Globus pallidus (tissue), 1 donor: Measurements from ENCODE around the gene TLX2.
A peak's percentile ranks its signal among the peaks of the same experiment; 100 is the strongest.

ENCODE experiments used
- DNase-seq: peaks from one replicate; pipeline ENCODE4 v3.0.0-alpha.2; 2015; ENCODE audit warnings: low spot score

TLX2 gene

GRCh38 chr2:74511104-74511989, 2.9 kb upstream of the TLX2 start:
- no peak for DNase-seq

- no peak for DNase-seq
These were observed 1.3 kb upstream of the TLX2 start for GRCh38 chr2:74512744-74513604.

- no peak for DNase-seq
These were observed 464 bp upstream of the TLX2 start for GRCh38 chr2:74513605-74514367.

- no peak for DNase-seq
These were observed 1.2 kb downstream of the TLX2 start for GRCh38 chr2:74515271-74515980.

GRCh38 chr2:74515981-74516633, 1.9 kb downstream of the TLX2 start:
- peak; percentile 37 for DNase-seq

GRCh38 chr2:74516650-74517049, 2.4 kb downstream of the TLX2 start:
- DNase-seq: no peak

GRCh38 chr2:74522516-74522915, 8.3 kb downstream of the TLX2 start:
- DNase-seq: no peak

GRCh38 chr2:74524005-74524404, 9.8 kb downstream of the TLX2 start:
- no peak for DNase-seq

- DNase-seq: no peak
These were observed 10.9 kb downstream of the TLX2 start for GRCh38 chr2:74524955-74525716.

- no peak for DNase-seq
These were observed 11.7 kb downstream of the TLX2 start, which contains the start of gene DQX1 for GRCh38 chr2:74525717-74526648. TSS of gene DQX1 (minus strand) at chr2:74526231. CDS start at chr2:74525729, 502 bp downstream.

- no peak for DNase-seq
These were observed 12.5 kb downstream of the TLX2 start for GRCh38 chr2:74526649-74527230.

GRCh38 chr2:74527741-74528140, 13.5 kb downstream of the TLX2 start:
- no peak for DNase-seq

GRCh38 chr2:74528600-74529356, 14.5 kb downstream of the TLX2 start:
- DNase-seq: no peak

GRCh38 chr2:74529357-74530238, 15.3 kb downstream of the TLX2 start, which contains the start of the genes AUP1 and HTRA2:
TSS of gene AUP1 (minus strand) at chr2:74529706. CDS start at chr2:74529629, 77 bp downstream.
TSS of gene HTRA2 (plus strand) at chr2:74529933. CDS start at chr2:74530007, 74 bp downstream.
- peak; percentile 98 for DNase-seq

GRCh38 chr2:74530239-74531187, 16.3 kb downstream of the TLX2 start:
- DNase-seq: no peak
